ENCODE measurements around the gene HOMEZ.

The HOMEZ gene

GRCh38 chr14:23320584-23321571, 34.9 kb upstream of the HOMEZ start, which contains the start of gene PABPN1:
PABPN1 (plus strand) TSS chr14:23321457; CDS start chr14:23321470, 13 bp downstream.
- Mint-ChIP-seq H3K27me3 (ENCODE audit: low read depth, poor library complexity) (no peaks in the 10 kb centered on the region), H3K9me3 (no peaks in the 10 kb centered on the region), H3K4me3 (peak within 1 kb of the TSS; percentile 90), H3K36me3 (ENCODE audit: low read depth) (peaks cover 57% of the 10 kb centered on the region), H3K4me1 (peaks cover 49% of the 10 kb centered on the region), H3K27ac (peak within 1 kb of the TSS; percentile 99)
- DNase-seq: peak; percentile 96
- TF ChIP-seq CTCF (IDR thresholded peaks at IDR 0.05): no peak

GRCh38 chr14:23319746-23320583, 34.0 kb upstream of the HOMEZ start:
- peak overlapping the region; percentile 78 for H3K4me3 Mint-ChIP-seq
- H3K27me3 Mint-ChIP-seq (ENCODE audit: low read depth, poor library complexity): no peaks in the 10 kb centered on the region
- H3K36me3 Mint-ChIP-seq (ENCODE audit: low read depth): peaks cover 55% of the 10 kb centered on the region
- no peak for DNase-seq
- TF ChIP-seq CTCF (IDR thresholded peaks at IDR 0.05): no peak
- H3K4me1 Mint-ChIP-seq: peaks cover 45% of the 10 kb centered on the region
- H3K9me3 Mint-ChIP-seq: no peaks in the 10 kb centered on the region
- peak overlapping the region; percentile 99 for H3K27ac Mint-ChIP-seq

GRCh38 chr14:23316300-23316699, 30.4 kb upstream of the HOMEZ start:
- peaks cover 59% of the 10 kb centered on the region for H3K36me3 Mint-ChIP-seq (ENCODE audit: low read depth)
- H3K27me3 Mint-ChIP-seq (ENCODE audit: low read depth, poor library complexity): no peaks in the 10 kb centered on the region
- no peak overlapping the region for H3K27ac Mint-ChIP-seq
- no peak for TF ChIP-seq CTCF (IDR thresholded peaks at IDR 0.05)
- peaks cover 15% of the 10 kb centered on the region for H3K4me1 Mint-ChIP-seq
- no peak overlapping the region for H3K4me3 Mint-ChIP-seq
- no peak for DNase-seq
- no peaks in the 10 kb centered on the region for H3K9me3 Mint-ChIP-seq

- no peak for DNase-seq
- no peaks in the 10 kb centered on the region for H3K9me3 Mint-ChIP-seq
- peaks cover 40% of the 10 kb centered on the region for H3K36me3 Mint-ChIP-seq (ENCODE audit: low read depth)
- H3K4me3 Mint-ChIP-seq: no peak overlapping the region
- peaks cover 33% of the 10 kb centered on the region for H3K4me1 Mint-ChIP-seq
- no peaks in the 10 kb centered on the region for H3K27me3 Mint-ChIP-seq (ENCODE audit: low read depth, poor library complexity)
- TF ChIP-seq CTCF (IDR thresholded peaks at IDR 0.05): no peak
- H3K27ac Mint-ChIP-seq: no peak overlapping the region
Measured at GRCh38 chr14:23310546-23310945, 24.6 kb upstream of the HOMEZ start.

- DNase-seq: no peak
- peak overlapping the region; percentile 94 for H3K4me3 Mint-ChIP-seq
- peaks cover 29% of the 10 kb centered on the region for H3K36me3 Mint-ChIP-seq (ENCODE audit: low read depth)
- no peak overlapping the region for H3K27ac Mint-ChIP-seq
- H3K9me3 Mint-ChIP-seq: no peaks in the 10 kb centered on the region
- no peaks in the 10 kb centered on the region for H3K27me3 Mint-ChIP-seq (ENCODE audit: low read depth, poor library complexity)
- TF ChIP-seq CTCF (IDR thresholded peaks at IDR 0.05): no peak
- H3K4me1 Mint-ChIP-seq: peaks cover 43% of the 10 kb centered on the region
Measured at GRCh38 chr14:23308721-23309445, 23.0 kb upstream of the HOMEZ start.
